ENCODE data around the gene HAUS3.

DNA sequence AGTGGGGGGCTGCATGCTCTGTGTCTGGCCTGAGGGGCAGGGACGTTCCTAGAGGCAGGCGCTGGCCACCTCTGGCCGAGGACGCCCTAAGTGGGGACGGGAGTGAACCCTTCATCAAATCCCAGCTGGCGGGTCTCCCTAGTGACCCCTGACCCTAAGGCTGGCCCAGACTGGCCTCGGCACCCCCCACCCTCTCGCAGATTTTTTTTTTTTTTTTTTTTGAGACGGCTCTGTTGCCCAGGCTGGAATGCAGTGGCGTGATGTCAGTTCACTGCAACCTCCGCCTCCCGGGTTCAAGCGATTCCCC, 21.0 kb upstream of the HAUS3 start:
- TF ChIP-seq EZH2phosphoT487 (IDR thresholded peaks at IDR 0.05; ENCODE audit: insufficient read depth, low read depth), result no peak
- no peak for TF ChIP-seq EZH2 (IDR thresholded peaks at IDR 0.05; ENCODE audit: insufficient read depth, poor library complexity, severe bottlenecking)

All from GM23248 (cell line).